Mucosa of descending colon (tissue), 3 donors: ENCODE results near the gene CAMK2B. TPM values are rescaled to one million over a fixed set of nuclear protein-coding genes. Genes with fewer than 3 reads are reported as not detected.
A peak's percentile ranks its signal among the peaks of the same experiment; 100 is the strongest.

Experiments used
- ATAC-seq: fragments of 200-7000 bp; cut with Tn5 transposase; one replicate; pipeline ENCODE4 v1.9.1; 2020; ENCODE audit warnings: mild to moderate bottlenecking, moderate library complexity
- DNase-seq, 3 donors: peaks; one replicate each; pipeline ENCODE4 v3.0.0-alpha.2; 2020
- H3K36me3 ChIP-seq: fragments of 200-600 bp; one replicate; pipeline ENCODE4 v1.8.0; 2021; ENCODE audit warnings: low read depth, mild to moderate bottlenecking
- H3K4me1 ChIP-seq: fragments of 200-600 bp; one replicate; pipeline ENCODE4 v1.8.0; 2021; ENCODE audit warnings: low read depth, mild to moderate bottlenecking
- H3K4me3 ChIP-seq: fragments of 200-600 bp; one replicate; pipeline ENCODE4 v1.8.0; 2021; ENCODE audit warnings: mild to moderate bottlenecking
- H3K9me3 ChIP-seq: fragments of 200-600 bp; one replicate; pipeline ENCODE4 v1.8.0; 2021; ENCODE audit warnings: mild to moderate bottlenecking
- intact Hi-C, 2 donors: fragments of 100-400 bp; cut with DNase I in 1 of 2; cut with micrococcal nuclease in 1 of 2; formaldehyde crosslinking; loops; one replicate each; pipeline versions ENCODE4 v1.11.0 to v1.11.1; 2022; cut with DNase I, micrococcal nuclease
- total RNA-seq, 3 donors: library from RNA; stranded (reverse); fragmentation: NEBNext Ultra II Directional in 2 of 3; extraction: Animal tissue kit (Norgen Biotek cat#: 25700) in 2 of 3; gene quantifications; one replicate each; pipeline versions ENCODE4 v1.2.1 to v1.2.4, GENCODE V29; 2021 to 2023
- TF ChIP-seq, protein P1 (sequence below): fragments of 200-600 bp; IDR thresholded peaks from one replicate; pipeline ENCODE4 v1.8.0; 2022; ENCODE audit warnings: antibody characterized with exemption, mild to moderate bottlenecking
- donor health status: DM: no; HTN: no; CAD: no; lungs with moderate emphysema.
- donor health status: DM: no; HTN: no; CAD: no.
- donor health status: DM: no; HTN: yes; CAD: no.

Gene CAMK2B
- total RNA-seq, 3 donors from 2014 or later = 0.35 to 2.2 (median 0.87) TPM

DNA sequence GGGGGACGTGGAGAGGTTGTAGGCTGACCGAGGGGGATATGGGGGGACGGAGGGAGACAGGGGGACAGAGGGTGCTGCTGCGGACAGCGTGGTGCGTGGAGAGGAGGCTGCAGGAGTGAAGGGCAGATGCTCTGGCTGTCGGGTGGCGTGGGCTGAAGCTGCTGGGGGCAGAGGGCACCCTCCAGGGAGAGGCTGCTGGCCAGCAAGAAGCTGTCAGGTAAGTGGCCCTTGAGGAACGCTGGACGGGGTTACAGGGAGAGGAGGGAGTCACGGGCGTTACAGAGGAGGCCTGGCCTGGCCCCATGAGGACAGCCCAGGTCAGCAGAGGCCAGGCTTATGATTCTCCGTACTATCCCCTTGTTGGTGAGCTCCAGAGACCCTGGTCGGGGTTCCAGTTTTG is 97.5 kb downstream of the CAMK2B start:
- intact Hi-C loops = no loop called here
- Histone ChIP-seq H3K4me1 (no peaks in the 10 kb centered on the region), H3K9me3 (no peaks in the 10 kb centered on the region), H3K36me3 (no peaks in the 10 kb centered on the region), H3K4me3 (no peak overlapping the region)
- DNase-seq = no peak
- TF ChIP-seq, protein P1, sequence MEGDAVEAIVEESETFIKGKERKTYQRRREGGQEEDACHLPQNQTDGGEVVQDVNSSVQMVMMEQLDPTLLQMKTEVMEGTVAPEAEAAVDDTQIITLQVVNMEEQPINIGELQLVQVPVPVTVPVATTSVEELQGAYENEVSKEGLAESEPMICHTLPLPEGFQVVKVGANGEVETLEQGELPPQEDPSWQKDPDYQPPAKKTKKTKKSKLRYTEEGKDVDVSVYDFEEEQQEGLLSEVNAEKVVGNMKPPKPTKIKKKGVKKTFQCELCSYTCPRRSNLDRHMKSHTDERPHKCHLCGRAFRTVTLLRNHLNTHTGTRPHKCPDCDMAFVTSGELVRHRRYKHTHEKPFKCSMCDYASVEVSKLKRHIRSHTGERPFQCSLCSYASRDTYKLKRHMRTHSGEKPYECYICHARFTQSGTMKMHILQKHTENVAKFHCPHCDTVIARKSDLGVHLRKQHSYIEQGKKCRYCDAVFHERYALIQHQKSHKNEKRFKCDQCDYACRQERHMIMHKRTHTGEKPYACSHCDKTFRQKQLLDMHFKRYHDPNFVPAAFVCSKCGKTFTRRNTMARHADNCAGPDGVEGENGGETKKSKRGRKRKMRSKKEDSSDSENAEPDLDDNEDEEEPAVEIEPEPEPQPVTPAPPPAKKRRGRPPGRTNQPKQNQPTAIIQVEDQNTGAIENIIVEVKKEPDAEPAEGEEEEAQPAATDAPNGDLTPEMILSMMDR = no peak
- ATAC-seq = no peak

DNA sequence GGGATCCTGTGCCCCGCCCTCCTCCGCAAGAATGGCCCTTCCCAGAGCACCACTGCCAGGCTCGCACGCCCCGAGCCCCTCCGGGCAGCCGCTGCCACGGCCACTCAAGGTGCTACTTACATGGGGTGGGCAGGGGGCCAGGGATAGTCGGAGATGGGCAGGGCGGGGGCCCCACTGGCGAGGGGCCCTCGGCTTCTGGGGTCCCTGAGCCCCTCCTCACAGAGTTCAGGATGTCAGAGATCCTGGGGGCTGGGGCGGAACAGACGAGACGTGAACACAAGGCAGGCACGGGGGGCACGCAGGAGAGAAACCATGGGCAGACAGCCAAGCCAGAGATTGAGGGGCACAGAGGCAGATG is 99.0 kb downstream of the CAMK2B start:
- intact Hi-C loops = no loop called here
- H3K9me3 ChIP-seq = no peaks in the 10 kb centered on the region
- no peaks in the 10 kb centered on the region for H3K4me1 ChIP-seq
- TF ChIP-seq, protein P1 = no peak
- H3K4me3 ChIP-seq = no peak overlapping the region
- ATAC-seq = no peak
- peak in 1 of 3 donors; percentile 38 for DNase-seq
- no peaks in the 10 kb centered on the region for H3K36me3 ChIP-seq

DNA sequence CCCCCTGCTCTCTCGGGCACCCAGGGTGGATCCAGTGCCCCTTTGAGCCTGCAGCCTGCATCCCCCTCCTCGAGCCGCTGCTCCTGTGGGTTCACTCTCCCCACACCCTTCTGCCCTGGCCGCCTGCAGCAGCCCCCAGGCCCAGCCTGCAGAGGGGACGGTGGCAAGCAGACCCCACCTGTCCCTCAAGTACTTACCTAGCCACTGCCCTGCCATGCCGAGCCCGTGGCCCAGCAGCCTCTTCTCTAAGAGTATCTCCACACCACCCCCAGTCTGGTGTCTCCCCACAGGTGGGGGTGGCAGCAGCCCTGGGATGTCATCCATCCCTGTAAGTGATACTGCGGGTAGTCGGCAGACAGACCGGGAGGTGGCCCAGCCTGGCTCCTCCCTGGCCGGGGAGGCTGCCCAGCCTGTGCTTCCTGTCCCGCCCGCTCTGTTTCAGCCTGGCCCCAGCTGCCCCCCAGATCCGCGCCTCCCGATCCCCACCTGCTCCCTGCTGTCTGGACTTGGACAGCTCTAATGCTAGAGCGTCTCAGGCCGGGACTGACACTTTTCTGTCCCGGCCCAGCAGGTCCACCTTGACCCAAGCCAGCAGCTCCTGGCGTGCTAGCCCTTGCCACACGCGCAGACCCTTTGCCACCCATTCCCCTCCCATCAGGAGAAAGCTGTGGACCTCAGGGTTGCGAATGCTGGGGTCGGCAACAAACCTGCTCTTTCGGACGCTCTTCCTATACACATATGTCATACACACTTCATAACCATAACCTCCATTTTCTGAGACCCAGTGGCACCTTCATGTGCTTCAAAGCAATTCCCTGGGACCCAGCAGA is 99.6 kb downstream of the CAMK2B start:
- peak in 1 of 3 donors; percentile 34 for DNase-seq
- no peak overlapping the region for H3K4me3 ChIP-seq
- H3K36me3 ChIP-seq = no peaks in the 10 kb centered on the region
- no peaks in the 10 kb centered on the region for H3K9me3 ChIP-seq
- no peaks in the 10 kb centered on the region for H3K4me1 ChIP-seq
- ATAC-seq = no peak
- TF ChIP-seq, protein P1 = no peak
- intact Hi-C loops = no loop called here

DNA sequence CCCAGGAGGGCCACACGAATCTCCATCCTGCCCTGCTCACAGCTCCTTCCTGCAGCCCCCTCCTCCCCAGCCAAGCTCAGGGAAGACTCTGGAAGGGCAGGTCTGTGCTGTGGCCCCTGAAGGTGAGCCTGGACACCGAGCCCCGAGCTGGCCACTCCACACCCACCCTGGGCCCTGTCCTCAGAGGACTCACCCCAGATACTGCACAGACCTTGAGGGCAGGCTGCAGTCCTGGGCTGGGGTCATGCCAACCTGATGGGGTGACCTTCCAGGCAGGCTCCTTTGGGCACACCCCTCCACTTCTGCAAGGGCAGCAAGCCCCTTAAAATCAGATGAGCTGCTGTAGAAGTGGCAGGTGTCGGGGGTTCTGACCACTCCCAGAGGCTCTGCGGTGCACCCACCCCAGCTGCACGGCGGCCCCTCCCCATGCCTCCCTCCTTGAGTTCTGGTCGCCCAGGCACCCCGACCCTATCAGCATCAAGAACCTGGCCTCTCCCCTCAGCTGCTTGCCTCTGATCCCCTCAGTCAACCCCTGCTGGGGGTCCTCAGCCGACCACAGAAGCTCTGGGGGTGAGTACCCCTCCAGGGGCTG is 100.3 kb downstream of the CAMK2B start:
- ATAC-seq (no peak), DNase-seq (peak in 1 of 3 donors; percentile 36)
- H3K4me1 ChIP-seq = no peaks in the 10 kb centered on the region
- TF ChIP-seq, protein P1 = no peak
- no peak overlapping the region for H3K4me3 ChIP-seq
- intact Hi-C loops = no loop called here
- H3K36me3 ChIP-seq = no peaks in the 10 kb centered on the region
- no peaks in the 10 kb centered on the region for H3K9me3 ChIP-seq

DNA sequence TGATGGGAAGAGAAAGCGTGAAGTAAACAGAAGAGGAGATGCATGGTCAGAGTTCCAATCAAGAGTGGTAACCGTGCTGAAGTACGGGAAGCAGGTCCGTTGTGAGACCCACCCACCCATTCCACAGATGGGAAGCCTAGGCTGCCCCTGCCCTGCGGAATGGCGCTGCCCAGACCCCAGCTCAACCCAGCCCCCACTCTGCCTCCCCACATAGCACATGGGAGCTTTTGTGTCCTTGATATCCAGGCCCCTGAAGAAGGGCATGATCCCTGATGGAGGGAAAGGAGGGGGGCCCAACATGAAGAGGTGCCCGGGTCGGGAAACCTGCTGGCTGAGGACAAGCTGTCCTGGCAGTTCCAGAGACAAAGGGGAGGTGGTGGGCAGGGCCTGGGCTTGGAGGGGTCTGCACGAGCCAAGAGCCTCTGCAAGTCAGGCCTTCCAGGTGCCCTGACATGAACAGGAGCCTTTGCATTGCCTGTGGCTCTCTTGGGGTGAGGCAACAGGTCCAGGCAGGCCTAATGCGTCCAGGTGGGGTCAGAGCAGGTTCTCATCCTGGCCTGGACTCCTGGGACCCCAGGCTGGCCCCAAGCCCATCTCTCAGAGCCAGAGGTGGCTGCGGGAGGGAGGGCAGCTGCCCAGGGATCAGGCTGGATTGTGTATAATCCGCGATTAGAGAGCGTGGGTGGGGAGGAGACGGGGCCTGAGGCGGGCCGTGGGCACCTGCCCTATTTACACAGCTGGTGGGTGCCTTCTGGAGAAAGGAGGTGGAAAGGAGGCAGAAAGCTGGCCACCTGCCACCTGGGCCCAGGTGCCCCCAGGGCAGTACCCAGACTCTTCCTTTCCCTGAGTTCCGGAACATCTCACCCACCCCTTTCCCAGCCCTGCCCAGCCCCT is 101.1 kb downstream of the CAMK2B start:
- Histone ChIP-seq H3K36me3 (no peaks in the 10 kb centered on the region), H3K4me3 (no peak overlapping the region), H3K4me1 (no peaks in the 10 kb centered on the region), H3K9me3 (no peaks in the 10 kb centered on the region)
- TF ChIP-seq, protein P1 = no peak
- intact Hi-C loops = no loop called here
- DNase-seq (peak in 1 of 3 donors; percentile 37), ATAC-seq (no peak)
